IMR-90 (cell line): ENCODE results near the gene LRRC66. TPM values are rescaled to one million over a fixed set of nuclear protein-coding genes. Genes with fewer than 3 reads are reported as not detected.
A peak's percentile ranks its signal among the peaks of the same experiment; 100 is the strongest.

Experiments
- ATAC-seq: fragments of 200-7000 bp; cut with Tn5 transposase; 2 replicates; pipeline ENCODE4 v1.9.1; 2020; ENCODE audit warnings: low read depth, mild to moderate bottlenecking, moderate library complexity
- BruUV-seq: library from RNA; stranded (reverse); fragments of 400-500 nt; replicated peaks from 2 replicates; lab custom pipeline; 2021; lab: Mats Ljungman, UMichigan
- CTCF ChIA-PET: fragments of 300-600 bp; formaldehyde crosslinking; extraction: SDS; loops from one replicate; lab custom pipeline; 2021; ENCODE audit warnings: antibody characterized with exemption; lab: Yijun Ruan, JAX
- POLR2A ChIA-PET: fragments of 300-600 bp; sonication (Branson Sonifier 250); formaldehyde crosslinking; loops from one replicate; lab custom pipeline; 2022; ENCODE audit warnings: antibody characterized with exemption; ENCODE audit not compliant: unreplicated experiment; lab: Charles Lee
- DNase-seq: peaks from one replicate; pipeline ENCODE4 v3.0.0; 2013
- H2AFZ ChIP-seq: replicated peaks from 2 replicates; pipeline ENCODE3; 2013; ENCODE audit warnings: low read length, mild to moderate bottlenecking; ENCODE audit not compliant: poor library complexity
- H2AK5ac ChIP-seq: 2 replicates; pipeline ENCODE4 v1.6.1; 2013; ENCODE audit warnings: low read depth, low read length, inconsistent platforms
- H2AK9ac ChIP-seq: replicated peaks from 2 replicates; pipeline ENCODE3; 2013; ENCODE audit warnings: mild to moderate bottlenecking, low read depth, low read length, moderate library complexity; ENCODE audit not compliant: poor library complexity
- H2BK120ac ChIP-seq: 2 replicates; pipeline ENCODE4 v1.6.1; 2013; ENCODE audit warnings: low read depth, low read length, inconsistent platforms
- H2BK15ac ChIP-seq: 3 replicates; pipeline ENCODE4 v1.6.1; 2013; ENCODE audit warnings: low read depth, low read length, inconsistent platforms
- H2BK20ac ChIP-seq: 2 replicates; pipeline ENCODE4 v1.6.1; 2013; ENCODE audit warnings: low read depth, mild to moderate bottlenecking, inconsistent platforms, low read length, moderate library complexity
- H2BK5ac ChIP-seq: 2 replicates; pipeline ENCODE4 v1.6.1; 2013; ENCODE audit warnings: mild to moderate bottlenecking, low read depth, low read length, inconsistent platforms; ENCODE audit not compliant: poor library complexity, severe bottlenecking
- H3K14ac ChIP-seq: replicated peaks from 2 replicates; pipeline ENCODE4 v1.6.1; 2013; ENCODE audit warnings: low read depth, low read length, inconsistent platforms
- H3K18ac ChIP-seq: 2 replicates; pipeline ENCODE4 v1.6.1; 2013; ENCODE audit warnings: low read depth, low read length, control low read depth
- H3K23ac ChIP-seq: 2 replicates; pipeline ENCODE4 v1.6.1; 2013; ENCODE audit warnings: low read depth, low read length, inconsistent platforms
- H3K27ac ChIP-seq: 2 replicates; pipeline ENCODE4 v1.5.1; 2013; ENCODE audit warnings: mild to moderate bottlenecking, control low read depth, low read length; ENCODE audit not compliant: insufficient read depth
- H3K27me3 ChIP-seq: 2 replicates; pipeline ENCODE4 v1.6.1; 2013; ENCODE audit warnings: low read length; ENCODE audit not compliant: control insufficient read depth, insufficient read depth
- H3K36me3 ChIP-seq: 2 replicates; pipeline ENCODE4 v1.6.1; 2013; ENCODE audit warnings: low read length, mixed read lengths; ENCODE audit not compliant: control insufficient read depth, insufficient read depth
- H3K4ac ChIP-seq: 2 replicates; pipeline ENCODE4 v1.6.1; 2013; ENCODE audit warnings: low read depth, low read length, inconsistent platforms
- H3K4me1 ChIP-seq: 2 replicates; pipeline ENCODE4 v1.6.1; 2013; ENCODE audit warnings: low read length, mixed read lengths; ENCODE audit not compliant: control insufficient read depth, insufficient read depth
- H3K4me2 ChIP-seq: 2 replicates; pipeline ENCODE4 v1.6.1; 2013; ENCODE audit warnings: low read depth, mild to moderate bottlenecking, control low read depth, low read length, moderate library complexity
- H3K4me3 ChIP-seq: 2 replicates; pipeline ENCODE4 v1.5.1; 2013; ENCODE audit warnings: low read depth, mild to moderate bottlenecking, control low read depth, low read length, moderate library complexity; ENCODE audit not compliant: insufficient read depth
- H3K56ac ChIP-seq: 2 replicates; pipeline ENCODE4 v1.6.1; 2013; ENCODE audit warnings: low read length, inconsistent platforms; ENCODE audit not compliant: insufficient read depth; ENCODE audit errors: extremely low read depth
- H3K79me1 ChIP-seq, 2 experiments: 2 replicates each; pipeline ENCODE4 v1.6.1; 2013; ENCODE audit warnings: low read length in 2 of 2, inconsistent platforms in 1 of 2, low read depth in 1 of 2
- H3K9ac ChIP-seq: 2 replicates; pipeline ENCODE4 v1.6.1; 2013; ENCODE audit warnings: low read depth, low read length, control low read depth
- H3K9me1 ChIP-seq: 2 replicates; pipeline ENCODE4 v1.6.1; 2013; ENCODE audit warnings: low read length, inconsistent platforms; ENCODE audit not compliant: insufficient read depth
- H3K9me3 ChIP-seq: 2 replicates; pipeline ENCODE4 v1.6.1; 2013; ENCODE audit warnings: low read length; ENCODE audit not compliant: control insufficient read depth, insufficient read depth
- H4K20me1 ChIP-seq: 2 replicates; pipeline ENCODE4 v1.6.1; 2013; ENCODE audit warnings: low read length, inconsistent platforms; ENCODE audit not compliant: insufficient read depth
- H4K5ac ChIP-seq: 2 replicates; pipeline ENCODE4 v1.6.1; 2013; ENCODE audit warnings: mild to moderate bottlenecking, low read depth, low read length, control low read depth
- H4K8ac ChIP-seq, 2 experiments: 2 replicates each; pipeline ENCODE4 v1.6.1; 2013; ENCODE audit warnings: low read depth in 2 of 2, low read length in 2 of 2, control low read depth in 1 of 2, inconsistent platforms in 1 of 2
- H4K91ac ChIP-seq: 2 replicates; pipeline ENCODE4 v1.6.1; 2013; ENCODE audit warnings: low read depth, low read length, inconsistent platforms; ENCODE audit not compliant: insufficient read depth
- BHLHE40 ChIP-seq: fragments of 150-350 bp; IDR thresholded peaks from 2 replicates; pipeline ENCODE4 v1.6.1; 2016; ENCODE audit warnings: mild to moderate bottlenecking, low read depth, low read length
- CEBPB ChIP-seq: IDR thresholded peaks from 2 replicates; pipeline ENCODE4 v1.6.1; 2012; ENCODE audit warnings: low read depth, low read length, improper control_type of control experiment
- CHD1 ChIP-seq: IDR thresholded peaks from 2 replicates; pipeline ENCODE4 v1.6.1; 2012; ENCODE audit warnings: low read depth, low read length, improper control_type of control experiment
- ELK1 ChIP-seq: fragments of 150-350 bp; IDR thresholded peaks from 2 replicates; pipeline ENCODE4 v1.6.1; 2016; ENCODE audit warnings: low read depth, mild to moderate bottlenecking, low read length, moderate library complexity, borderline replicate concordance
- MAFK ChIP-seq: IDR thresholded peaks from 2 replicates; pipeline ENCODE4 v1.6.1; 2012; ENCODE audit warnings: low read depth, low read length, improper control_type of control experiment
- MAZ ChIP-seq: IDR thresholded peaks from 2 replicates; pipeline ENCODE4 v1.6.1; 2012; ENCODE audit warnings: low read depth, mild to moderate bottlenecking, low read length, improper control_type of control experiment, moderate library complexity, borderline replicate concordance
- MXI1 ChIP-seq: IDR thresholded peaks from 2 replicates; pipeline ENCODE4 v1.6.1; 2012; ENCODE audit warnings: low read depth, mild to moderate bottlenecking, low read length, moderate library complexity, borderline replicate concordance
- NFE2L2 ChIP-seq: fragments of 150-350 bp; IDR thresholded peaks from 2 replicates; pipeline ENCODE4 v1.6.1; 2016; ENCODE audit warnings: low read depth, mild to moderate bottlenecking, low read length
- POLR2A ChIP-seq: IDR thresholded peaks from 2 replicates; pipeline ENCODE4 v1.6.1; 2012; ENCODE audit warnings: mild to moderate bottlenecking, low read depth, low read length
- RAD21 ChIP-seq: IDR thresholded peaks from 2 replicates; pipeline ENCODE4 v1.6.1; 2012; ENCODE audit warnings: low read length, improper control_type of control experiment
- RCOR1 ChIP-seq: IDR thresholded peaks from 2 replicates; pipeline ENCODE4 v1.6.1; 2012; ENCODE audit warnings: mild to moderate bottlenecking, low read length, improper control_type of control experiment; ENCODE audit not compliant: insufficient replicate concordance
- RFX5 ChIP-seq: IDR thresholded peaks from 2 replicates; pipeline ENCODE4 v1.8.0; 2012; ENCODE audit warnings: low read depth, mild to moderate bottlenecking, low read length, moderate library complexity
- SMC3 ChIP-seq: fragments of 150-350 bp; IDR thresholded peaks from 2 replicates; pipeline ENCODE4 v1.6.1; 2016; ENCODE audit warnings: low read depth, mild to moderate bottlenecking, antibody characterized with exemption, low read length, moderate library complexity
- USF2 ChIP-seq: fragments of 150-350 bp; IDR thresholded peaks from 2 replicates; pipeline ENCODE4 v1.6.1; 2017; ENCODE audit warnings: mild to moderate bottlenecking, antibody characterized with exemption, low read length, low read depth
- WGBS, 2 experiments: methylation state at CpG; one replicate each; pipeline versions ENCODE4 v1.1.5 to v1.1.7; 2013; ENCODE audit warnings: missing lambda C conversion rate in 2 of 2; ENCODE audit not compliant: insufficient read length in 1 of 2; ENCODE audit errors: extremely low coverage in 2 of 2; 5-methylcytosine and 5-hydroxymethylcytosine counted together
- dilution Hi-C: fragments of 300-500 bp; cut with HindIII; formaldehyde crosslinking; loops from one replicate; pipeline ENCODE4 v1.14.3; 2018; ENCODE audit warnings: low sequenced_read_pairs; ENCODE audit not compliant: unreplicated experiment
- in situ Hi-C: fragments of 300-500 bp; cut with MboI; formaldehyde crosslinking; loops from 3 replicates; pipeline ENCODE4 v1.14.3; 2019; ENCODE audit warnings: low sequenced_read_pairs, inconsistent platforms, mixed read lengths
- intact Hi-C: fragments of 100-400 bp; cut with micrococcal nuclease; formaldehyde crosslinking; loops from 2 replicates; pipeline ENCODE4 v1.10.0; 2022
- polyA plus RNA-seq, 3 experiments: library from polyadenylated mRNA; depleted of rRNA; stranded (reverse); fragments of >200 nt; gene quantifications; 2 replicates each; pipeline ENCODE4 v1.2.3, GENCODE V29; 2012; ENCODE audit warnings: low replicate concordance in 1 of 3
- total RNA-seq: library from RNA; depleted of rRNA; stranded (reverse); fragments of >200 nt; gene quantifications from 2 replicates; pipeline ENCODE4 v1.2.3, GENCODE V29; 2012
- TF ChIP-seq, protein P1 (sequence below): conservative IDR thresholded peaks from 2 replicates; pipeline ENCODE4 v1.5.1; 2012; ENCODE audit warnings: mild to moderate bottlenecking, low read depth, low read length, improper control_type of control experiment

LRRC66 gene
- total and polyA plus RNA-seq, 2 of the 4 experiments (the other 2 are of a cell fraction): 0.09 to 0.18 TPM

- BruUV-seq: no TSS peak
- Histone ChIP-seq H3K9ac (peak overlapping the region; percentile 96), H3K23ac (peak overlapping the region; percentile 81), H3K27ac (peak overlapping the region; percentile 92; the same call in 1 of the 2 replicates), H4K91ac (no peak overlapping the region; the same call in 1 of the 2 replicates), H2AFZ (no peak overlapping the region), H4K20me1 (peaks cover 6% of the 10 kb centered on the region; the same call in 1 of the 2 replicates), H3K56ac (peak overlapping the region; percentile 79; the same call in 1 of the 2 replicates), H3K4me2 (peak overlapping the region; percentile 94), H4K5ac (no peak overlapping the region), H3K14ac (peak overlapping the region; percentile 43), H3K18ac (no peak overlapping the region), H3K36me3 (peaks cover 5% of the 10 kb centered on the region), H2BK5ac (peak overlapping the region; percentile 77), H3K79me1 (peaks cover 27 to 41% of the 10 kb centered on the region in 2 experiments), H2AK9ac (no peak overlapping the region), H3K4me1 (0 out of 2 replicates have a peak, but pooled peaks cover 3% of the 10 kb centered on the region), H3K4ac (peak overlapping the region; percentile 72; the same call in 1 of the 2 replicates), H3K9me3 (no peaks in the 10 kb centered on the region), H3K4me3 (peak overlapping the region; percentile 98), H2BK120ac (no peak overlapping the region), H2AK5ac (no peak overlapping the region), H4K8ac (peak overlapping the region in 1 of 2 experiments; percentile 97; a peak in 1 of 4 replicates), H3K27me3 (peaks cover 11% of the 10 kb centered on the region), H3K9me1 (peaks cover 11% of the 10 kb centered on the region), H2BK15ac (no peak overlapping the region), H2BK20ac (no peak overlapping the region)
- in situ Hi-C loops: loop anchor here (10.0 kb wide), 1 partner anchor 142 kb away; no protein-coding TSS in a partner anchor
- no CpG with 5 or more reads among the region's 7 CpGs for WGBS, 2 experiments
- DNase-seq (no peak), ATAC-seq (no peak)
- dilution Hi-C loops: no loop called here
- POLR2A ChIA-PET: no interaction called here
- intact Hi-C loops: loop anchor here (5.0 kb wide), 1 partner anchor 195 kb away; the partner anchor contains the start of gene DCUN1D4
- CTCF ChIA-PET: no interaction called here
- TF ChIP-seq USF2 (no peak), BHLHE40 (no peak), ELK1 (no peak), MAFK (no peak), RAD21 (no peak), POLR2A (no peak), MAZ (no peak), CEBPB (no peak), NFE2L2 (no peak), RFX5 (no peak), SMC3 (no peak), MXI1 (no peak), CHD1 (no peak), RCOR1 (no peak)
- TF ChIP-seq, protein P1, sequence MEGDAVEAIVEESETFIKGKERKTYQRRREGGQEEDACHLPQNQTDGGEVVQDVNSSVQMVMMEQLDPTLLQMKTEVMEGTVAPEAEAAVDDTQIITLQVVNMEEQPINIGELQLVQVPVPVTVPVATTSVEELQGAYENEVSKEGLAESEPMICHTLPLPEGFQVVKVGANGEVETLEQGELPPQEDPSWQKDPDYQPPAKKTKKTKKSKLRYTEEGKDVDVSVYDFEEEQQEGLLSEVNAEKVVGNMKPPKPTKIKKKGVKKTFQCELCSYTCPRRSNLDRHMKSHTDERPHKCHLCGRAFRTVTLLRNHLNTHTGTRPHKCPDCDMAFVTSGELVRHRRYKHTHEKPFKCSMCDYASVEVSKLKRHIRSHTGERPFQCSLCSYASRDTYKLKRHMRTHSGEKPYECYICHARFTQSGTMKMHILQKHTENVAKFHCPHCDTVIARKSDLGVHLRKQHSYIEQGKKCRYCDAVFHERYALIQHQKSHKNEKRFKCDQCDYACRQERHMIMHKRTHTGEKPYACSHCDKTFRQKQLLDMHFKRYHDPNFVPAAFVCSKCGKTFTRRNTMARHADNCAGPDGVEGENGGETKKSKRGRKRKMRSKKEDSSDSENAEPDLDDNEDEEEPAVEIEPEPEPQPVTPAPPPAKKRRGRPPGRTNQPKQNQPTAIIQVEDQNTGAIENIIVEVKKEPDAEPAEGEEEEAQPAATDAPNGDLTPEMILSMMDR: no peak
These were observed 16.8 kb upstream of the LRRC66 start for GRCh38 chr4:52036886-52037530.
